Measurements from ENCODE around the gene NCF1. TPM values are rescaled to one million over a fixed set of nuclear protein-coding genes. Genes with fewer than 3 reads are reported as not detected.
"Not testable (repeated sequence)": the region's sequence is repeated elsewhere in the genome, so short reads cannot be mapped to it uniquely, and the experiment has no call there.

NCF1 gene
- total RNA-seq (1 to 10 TPM; 1.5 to 2.1 TPM), polyA plus RNA-seq (ENCODE audit: insufficient read depth, low read depth, low replicate concordance) (8.3 TPM)
- long read RNA-seq, donor 1 = 0 reads
- long read RNA-seq, donor 2 = 0 reads

GRCh38 chr7:74773760-74774750, at the start of gene NCF1:
Gene NCF1, plus strand, starts transcription at chr7:74774011. Its CDS starts 21 bp downstream, at chr7:74774032.
- no CpG with 5 or more reads among the region's 21 CpGs for WGBS, 2 donors
- H3K27me3 ChIP-seq; H3K4me3 ChIP-seq; H3K9me3 ChIP-seq; H3K4me1 ChIP-seq; H3K36me3 ChIP-seq (ENCODE audit: low read depth, missing control alignments); intact Hi-C loops (cut with DNase I; ENCODE audit: low total_unique reads); H3K27ac ChIP-seq; DNase-seq: not testable (repeated sequence)

- Histone ChIP-seq H3K9me3 (no peaks in the 10 kb centered on the region), H3K4me3 (no peak overlapping the region), H3K4me1 (no peaks in the 10 kb centered on the region), H3K27me3 (no peaks in the 10 kb centered on the region), H3K27ac (no peak overlapping the region), H3K36me3 (ENCODE audit: low read depth, missing control alignments) (no peaks in the 10 kb centered on the region)
- no peak for DNase-seq
- no peak for TF ChIP-seq POLR2A (IDR thresholded peaks at IDR 0.05)
- TF ChIP-seq CTCF (IDR thresholded peaks at IDR 0.05) = no peak
- intact Hi-C loops (cut with DNase I; ENCODE audit: low total_unique reads) = no loop called here
- 86 to 97% methylated on average over 1 of the region's 1 CpG for WGBS, 2 donors
Observed at GRCh38 chr7:74725840-74726239, 48.0 kb upstream of the NCF1 start.

- Histone ChIP-seq H3K36me3 (ENCODE audit: low read depth, missing control alignments) (no peaks in the 10 kb centered on the region), H3K4me3 (no peak overlapping the region), H3K4me1 (no peaks in the 10 kb centered on the region), H3K27ac (no peak overlapping the region), H3K27me3 (no peaks in the 10 kb centered on the region), H3K9me3 (no peaks in the 10 kb centered on the region)
- WGBS, 2 donors = 86 to 89% methylated on average over 8 of the region's 8 CpGs
- TF ChIP-seq POLR2A (IDR thresholded peaks at IDR 0.05) = no peak
- no peak for DNase-seq
- intact Hi-C loops (cut with DNase I; ENCODE audit: low total_unique reads) = no loop called here
Observed at GRCh38 chr7:74726309-74727101, 47.3 kb upstream of the NCF1 start.

GRCh38 chr7:74728686-74729085, 45.1 kb upstream of the NCF1 start:
- WGBS, 2 donors = no CpG with 5 or more reads among the region's 10 CpGs
- H3K9me3 ChIP-seq; intact Hi-C loops (cut with DNase I; ENCODE audit: low total_unique reads); DNase-seq; H3K27me3 ChIP-seq; H3K36me3 ChIP-seq (ENCODE audit: low read depth, missing control alignments); H3K4me3 ChIP-seq; H3K27ac ChIP-seq; H3K4me1 ChIP-seq: not testable (repeated sequence)

DNA sequence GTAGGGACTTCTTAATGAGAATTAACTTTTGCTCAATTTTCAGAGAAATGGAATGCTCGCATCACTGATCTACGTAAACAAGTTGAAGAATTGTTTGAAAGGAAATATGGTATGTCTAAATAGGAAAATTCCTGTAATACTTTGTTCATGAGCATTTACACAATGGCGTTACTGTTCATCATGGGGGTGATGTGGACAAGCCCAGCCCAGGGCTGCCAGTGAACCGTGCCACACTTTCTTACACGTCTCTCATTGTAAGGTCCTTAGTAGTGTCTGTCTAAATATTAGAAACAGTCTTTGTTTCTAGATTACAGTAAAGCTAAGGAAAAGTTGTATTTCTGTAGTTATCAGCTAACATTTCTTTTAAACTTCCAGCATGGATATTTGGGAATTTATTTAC, 43.6 kb upstream of the NCF1 start:
- DNase-seq; H3K27me3 ChIP-seq; intact Hi-C loops (cut with DNase I; ENCODE audit: low total_unique reads); H3K27ac ChIP-seq; H3K36me3 ChIP-seq (ENCODE audit: low read depth, missing control alignments); H3K4me1 ChIP-seq; H3K4me3 ChIP-seq; H3K9me3 ChIP-seq: not testable (repeated sequence)
- WGBS, 2 donors = no CpG with 5 or more reads among the region's 5 CpGs

- DNase-seq; H3K27ac ChIP-seq; H3K27me3 ChIP-seq; H3K4me3 ChIP-seq; H3K4me1 ChIP-seq; H3K36me3 ChIP-seq (ENCODE audit: low read depth, missing control alignments); intact Hi-C loops (cut with DNase I; ENCODE audit: low total_unique reads); H3K9me3 ChIP-seq: not testable (repeated sequence)
- no CpG with 5 or more reads among the region's 14 CpGs for WGBS, 2 donors
Observed at GRCh38 chr7:74739974-74740703, 33.7 kb upstream of the NCF1 start.

DNA sequence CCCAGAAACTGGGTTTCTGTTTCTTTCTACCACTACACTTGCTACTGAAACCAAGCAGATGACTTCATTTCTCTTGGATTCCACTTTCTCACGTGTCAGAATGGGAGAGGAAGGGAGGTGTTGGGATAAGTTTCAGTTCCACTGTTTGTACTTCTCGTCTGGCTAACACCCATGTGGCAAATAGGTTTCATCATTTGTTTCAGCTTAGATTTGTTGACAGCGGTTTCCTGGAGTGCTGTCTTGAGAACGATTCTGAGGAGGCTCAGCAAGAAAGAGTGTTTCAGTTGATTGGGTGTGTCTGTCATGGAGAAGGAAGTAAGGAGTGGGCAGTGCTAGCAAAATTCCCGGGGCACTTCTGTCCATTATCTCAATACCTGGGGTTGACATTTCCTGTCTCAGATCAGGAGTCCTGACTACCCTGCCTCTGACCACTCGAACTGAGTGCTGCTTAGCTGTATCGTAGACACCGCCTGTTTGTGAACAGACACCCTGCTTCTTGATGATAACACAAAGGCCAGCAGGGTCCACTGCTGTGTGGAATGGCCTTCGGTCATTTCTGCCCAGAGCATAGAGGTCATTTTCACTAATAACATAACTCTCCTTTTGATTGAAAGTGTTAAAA, 29.8 kb upstream of the NCF1 start:
- WGBS, 2 donors = no CpG with 5 or more reads among the region's 9 CpGs
- H3K27me3 ChIP-seq; intact Hi-C loops (cut with DNase I; ENCODE audit: low total_unique reads); H3K9me3 ChIP-seq; DNase-seq; H3K36me3 ChIP-seq (ENCODE audit: low read depth, missing control alignments); H3K27ac ChIP-seq; H3K4me1 ChIP-seq; H3K4me3 ChIP-seq: not testable (repeated sequence)

- H3K9me3 ChIP-seq; DNase-seq; H3K4me3 ChIP-seq; H3K27ac ChIP-seq; H3K27me3 ChIP-seq; H3K36me3 ChIP-seq (ENCODE audit: low read depth, missing control alignments); intact Hi-C loops (cut with DNase I; ENCODE audit: low total_unique reads); H3K4me1 ChIP-seq: not testable (repeated sequence)
- no CpG with 5 or more reads among the region's 9 CpGs for WGBS, 2 donors
Observed at GRCh38 chr7:74753921-74754482, 19.8 kb upstream of the NCF1 start.

DNA sequence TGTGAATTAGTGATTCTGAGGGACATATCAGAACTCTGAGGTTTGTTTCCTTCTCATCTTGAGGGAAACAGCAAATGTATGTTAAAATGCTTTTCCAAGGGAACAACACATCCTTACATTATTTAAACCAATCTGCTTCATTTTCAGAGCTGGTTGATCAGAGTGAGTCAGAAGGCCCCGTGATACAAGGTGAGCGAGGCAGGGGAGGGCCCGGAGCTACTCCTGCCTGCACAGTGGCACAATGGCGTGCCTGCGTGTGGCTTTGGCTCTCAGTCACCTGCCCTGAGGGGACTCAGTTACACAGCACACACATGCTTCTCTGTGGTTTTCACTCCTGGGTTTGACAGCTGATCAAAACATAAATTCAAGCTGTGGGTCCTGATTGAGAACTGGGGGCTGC, 17.1 kb upstream of the NCF1 start:
- H3K4me1 ChIP-seq; H3K36me3 ChIP-seq (ENCODE audit: low read depth, missing control alignments); H3K4me3 ChIP-seq; DNase-seq; H3K9me3 ChIP-seq; H3K27ac ChIP-seq; H3K27me3 ChIP-seq; intact Hi-C loops (cut with DNase I; ENCODE audit: low total_unique reads): not testable (repeated sequence)
- WGBS, 2 donors = no CpG with 5 or more reads among the region's 5 CpGs

GRCh38 chr7:74758268-74758667, 15.5 kb upstream of the NCF1 start:
- H3K4me1 ChIP-seq; DNase-seq; H3K4me3 ChIP-seq; H3K27ac ChIP-seq; H3K27me3 ChIP-seq; H3K36me3 ChIP-seq (ENCODE audit: low read depth, missing control alignments); H3K9me3 ChIP-seq; intact Hi-C loops (cut with DNase I; ENCODE audit: low total_unique reads): not testable (repeated sequence)
- WGBS, 2 donors = no CpG with 5 or more reads among the region's 7 CpGs

Data from testis (tissue), 5 donors.